ENCODE data around the gene ZSWIM1.
"Not testable (repeated sequence)": the region's sequence is repeated elsewhere in the genome, so short reads cannot be mapped to it uniquely, and the experiment has no call there.

The ZSWIM1 gene

DNA sequence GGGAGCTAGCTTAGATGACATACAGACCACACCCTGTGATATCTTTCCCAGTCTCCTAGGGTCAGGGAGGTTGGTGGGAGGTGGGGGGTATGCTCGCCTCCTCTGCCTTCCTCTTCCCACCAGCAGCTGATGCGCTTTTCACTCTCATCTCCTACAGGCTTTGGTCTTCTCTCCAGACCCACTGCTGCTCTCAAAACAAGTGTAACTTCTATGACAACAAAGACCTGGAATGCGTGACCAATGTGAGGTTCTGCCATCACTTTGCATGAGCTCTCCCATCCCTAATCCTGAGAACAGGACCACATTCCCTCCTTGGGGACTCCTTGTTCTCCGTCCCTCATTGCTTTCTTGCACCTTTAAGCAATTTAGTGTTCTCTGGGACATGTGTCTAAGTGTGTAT is 12.8 kb downstream of the ZSWIM1 start:
- H3K4me3 ChIP-seq (ENCODE audit: low read length), result no peak overlapping the region
- no peaks in the 10 kb centered on the region for H3K9me3 ChIP-seq (ENCODE audit: control insufficient read depth, low read length)
- H3K4me1 ChIP-seq (ENCODE audit: control insufficient read depth, insufficient read depth, low read length), result peaks cover 12% of the 10 kb centered on the region
- H3K27me3 ChIP-seq (ENCODE audit: control insufficient read depth, insufficient read depth, low read length), result no peaks in the 10 kb centered on the region
- H3K9ac ChIP-seq (ENCODE audit: low read length), result no peak overlapping the region
- peaks cover 12% of the 10 kb centered on the region for H3K36me3 ChIP-seq (ENCODE audit: control insufficient read depth, insufficient read depth, low read length)

DNA sequence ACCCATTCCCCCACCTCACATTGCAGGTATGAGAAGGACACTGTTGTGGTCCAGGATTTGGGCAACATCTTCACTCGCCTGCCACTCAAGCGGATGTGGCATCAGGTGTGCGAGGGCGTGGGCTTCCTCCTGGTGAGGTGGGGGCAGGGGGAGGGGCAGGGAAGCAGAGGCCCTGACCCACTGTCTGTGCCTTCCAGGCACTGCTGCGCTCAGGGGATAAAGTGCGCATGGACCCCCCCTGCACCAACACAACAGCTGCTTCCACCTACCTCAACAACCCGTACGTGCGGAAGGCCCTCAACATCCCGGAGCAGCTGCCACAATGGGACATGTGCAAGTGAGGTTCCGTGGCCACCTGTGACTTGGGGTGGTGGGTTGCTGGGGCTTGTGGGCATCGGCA is 13.8 kb downstream of the ZSWIM1 start:
- Histone ChIP-seq H3K4me1 (ENCODE audit: control insufficient read depth, insufficient read depth, low read length) (peaks cover 12% of the 10 kb centered on the region), H3K4me3 (ENCODE audit: low read length) (no peak overlapping the region), H3K9ac (ENCODE audit: low read length) (no peak overlapping the region), H3K36me3 (ENCODE audit: control insufficient read depth, insufficient read depth, low read length) (peaks cover 12% of the 10 kb centered on the region), H3K27me3 (ENCODE audit: control insufficient read depth, insufficient read depth, low read length) (no peaks in the 10 kb centered on the region), H3K9me3 (ENCODE audit: control insufficient read depth, low read length) (no peaks in the 10 kb centered on the region)

DNA sequence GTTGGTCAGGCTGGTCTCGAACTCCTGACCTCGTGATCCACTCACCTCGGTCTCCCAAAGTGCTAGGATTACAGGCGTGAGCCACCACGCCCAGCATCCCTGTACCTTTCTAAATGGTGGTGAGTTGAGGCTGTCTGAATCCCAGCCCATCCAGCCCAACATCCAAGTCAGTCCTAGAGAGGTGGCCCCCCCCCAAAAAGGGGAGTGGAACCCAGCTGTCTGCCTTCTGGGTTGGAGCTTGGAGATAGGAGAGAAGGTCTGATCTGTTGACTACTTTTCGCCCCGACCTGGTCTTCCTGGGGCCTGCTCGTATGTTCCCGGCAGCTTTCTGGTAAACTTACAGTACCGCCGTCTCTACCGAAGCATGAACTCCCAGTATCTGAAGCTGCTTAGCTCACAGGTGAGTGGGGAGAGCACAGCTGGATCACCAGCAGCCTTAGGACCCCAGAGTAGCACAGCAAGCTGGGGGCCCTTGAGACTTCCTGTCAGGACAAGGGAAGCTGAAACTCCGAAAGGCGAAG is 15.7 kb downstream of the ZSWIM1 start:
- no peak overlapping the region for H3K4me3 ChIP-seq (ENCODE audit: low read length)
- no peaks in the 10 kb centered on the region for H3K9me3 ChIP-seq (ENCODE audit: control insufficient read depth, low read length)
- H3K9ac ChIP-seq (ENCODE audit: low read length), result no peak overlapping the region
- no peaks in the 10 kb centered on the region for H3K27me3 ChIP-seq (ENCODE audit: control insufficient read depth, insufficient read depth, low read length)
- H3K4me1 ChIP-seq (ENCODE audit: control insufficient read depth, insufficient read depth, low read length), result peaks cover 10% of the 10 kb centered on the region
- H3K36me3 ChIP-seq (ENCODE audit: control insufficient read depth, insufficient read depth, low read length), result peaks cover 12% of the 10 kb centered on the region

DNA sequence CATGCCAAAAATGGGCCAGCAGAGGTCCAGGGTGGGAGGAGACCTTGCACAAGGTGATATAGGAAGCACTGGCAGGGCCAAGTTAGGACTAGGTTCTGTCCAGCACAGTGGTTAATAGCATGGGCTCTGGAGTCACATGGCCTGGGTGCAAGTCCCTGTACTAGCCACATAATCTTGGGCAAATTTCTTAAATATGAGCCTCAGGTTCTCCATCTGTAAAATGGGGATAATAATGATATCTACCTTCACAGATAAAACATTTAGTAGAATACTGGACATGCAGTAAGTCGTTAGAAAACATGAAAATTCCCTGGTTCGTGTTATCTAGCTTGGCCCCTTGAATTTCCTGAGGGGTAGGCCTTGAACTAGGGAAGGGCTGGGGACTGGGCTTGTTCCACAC is 16.3 kb downstream of the ZSWIM1 start:
- no peak overlapping the region for H3K9ac ChIP-seq (ENCODE audit: low read length)
- peaks cover 4% of the 10 kb centered on the region for H3K4me1 ChIP-seq (ENCODE audit: control insufficient read depth, insufficient read depth, low read length)
- H3K36me3 ChIP-seq (ENCODE audit: control insufficient read depth, insufficient read depth, low read length), result peaks cover 12% of the 10 kb centered on the region
- H3K27me3 ChIP-seq (ENCODE audit: control insufficient read depth, insufficient read depth, low read length), result no peaks in the 10 kb centered on the region
- no peak overlapping the region for H3K4me3 ChIP-seq (ENCODE audit: low read length)
- H3K9me3 ChIP-seq (ENCODE audit: control insufficient read depth, low read length), result no peaks in the 10 kb centered on the region

DNA sequence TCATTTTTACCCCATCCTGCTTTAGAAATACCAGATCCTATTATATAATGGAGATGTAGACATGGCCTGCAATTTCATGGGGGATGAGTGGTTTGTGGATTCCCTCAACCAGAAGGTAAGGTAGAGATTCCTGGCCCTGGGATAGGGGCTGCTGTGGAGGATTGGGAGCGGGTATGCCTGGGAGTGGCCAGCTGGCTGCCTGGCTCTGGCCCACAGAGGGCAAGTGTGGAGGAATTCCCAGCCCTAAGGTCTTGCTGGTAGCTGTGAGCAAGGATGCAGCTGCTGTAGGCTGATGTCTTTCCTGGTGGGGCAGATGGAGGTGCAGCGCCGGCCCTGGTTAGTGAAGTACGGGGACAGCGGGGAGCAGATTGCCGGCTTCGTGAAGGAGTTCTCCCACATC is 16.7 kb downstream of the ZSWIM1 start:
- Histone ChIP-seq H3K36me3 (ENCODE audit: control insufficient read depth, insufficient read depth, low read length) (peaks cover 12% of the 10 kb centered on the region), H3K9me3 (ENCODE audit: control insufficient read depth, low read length) (no peaks in the 10 kb centered on the region), H3K9ac (ENCODE audit: low read length) (no peak overlapping the region), H3K4me3 (ENCODE audit: low read length) (no peak overlapping the region), H3K4me1 (ENCODE audit: control insufficient read depth, insufficient read depth, low read length) (peaks cover under 1% of the 10 kb centered on the region), H3K27me3 (ENCODE audit: control insufficient read depth, insufficient read depth, low read length) (no peaks in the 10 kb centered on the region)

DNA sequence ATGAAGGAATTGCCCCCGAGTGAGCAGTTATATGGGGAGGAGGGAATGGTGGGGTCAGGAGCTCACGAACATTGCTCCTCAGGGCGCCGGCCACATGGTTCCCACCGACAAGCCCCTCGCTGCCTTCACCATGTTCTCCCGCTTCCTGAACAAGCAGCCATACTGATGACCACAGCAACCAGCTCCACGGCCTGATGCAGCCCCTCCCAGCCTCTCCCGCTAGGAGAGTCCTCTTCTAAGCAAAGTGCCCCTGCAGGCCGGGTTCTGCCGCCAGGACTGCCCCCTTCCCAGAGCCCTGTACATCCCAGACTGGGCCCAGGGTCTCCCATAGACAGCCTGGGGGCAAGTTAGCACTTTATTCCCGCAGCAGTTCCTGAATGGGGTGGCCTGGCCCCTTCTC is 17.3 kb downstream of the ZSWIM1 start:
- Histone ChIP-seq H3K4me1 (ENCODE audit: control insufficient read depth, insufficient read depth, low read length) (no peaks in the 10 kb centered on the region), H3K9ac (ENCODE audit: low read length) (no peak overlapping the region), H3K4me3 (ENCODE audit: low read length) (no peak overlapping the region), H3K9me3 (ENCODE audit: control insufficient read depth, low read length) (no peaks in the 10 kb centered on the region), H3K27me3 (ENCODE audit: control insufficient read depth, insufficient read depth, low read length) (no peaks in the 10 kb centered on the region), H3K36me3 (ENCODE audit: control insufficient read depth, insufficient read depth, low read length) (peaks cover 12% of the 10 kb centered on the region)

DNA sequence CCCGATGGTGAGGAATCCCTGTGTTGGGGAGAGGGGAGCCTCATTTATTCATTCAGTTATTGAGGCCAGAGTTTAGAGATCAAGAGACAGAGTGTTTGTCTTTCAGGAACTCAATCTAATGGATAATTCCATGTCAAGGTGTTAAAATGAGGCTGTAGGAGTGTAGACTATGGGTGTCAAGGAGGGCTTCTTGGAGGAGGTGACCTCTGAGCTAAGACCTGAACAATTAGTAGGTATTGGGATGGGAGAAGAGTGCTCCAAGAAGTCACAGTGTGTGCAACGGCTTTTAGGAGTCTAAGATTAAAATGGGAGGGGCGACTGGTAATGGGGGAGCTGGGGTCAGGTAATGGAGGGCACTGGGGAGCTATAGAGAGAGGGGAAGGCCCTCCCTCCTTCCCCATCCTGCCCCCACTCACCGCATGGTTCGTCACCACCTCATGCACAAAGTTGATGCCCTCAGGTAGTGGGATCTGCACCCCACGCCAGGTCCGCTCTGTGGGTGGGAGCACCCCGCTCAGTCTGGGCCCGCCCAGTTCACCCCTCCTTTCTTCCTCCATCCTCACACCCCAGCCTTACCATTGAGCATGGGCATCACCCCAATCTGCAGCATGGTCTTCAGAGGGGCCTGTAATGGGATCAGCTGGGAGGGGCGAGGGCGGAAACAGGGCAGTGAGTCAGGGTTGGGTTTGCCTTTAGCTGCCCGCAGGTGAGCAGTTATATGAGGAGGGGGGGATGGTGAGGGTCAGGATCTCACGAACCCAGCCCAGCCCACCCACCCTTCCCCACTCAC is 18.2 kb downstream of the ZSWIM1 start:
- Histone ChIP-seq H3K4me3 (ENCODE audit: low read length) (no peak overlapping the region), H3K4me1 (ENCODE audit: control insufficient read depth, insufficient read depth, low read length) (no peaks in the 10 kb centered on the region), H3K27me3 (ENCODE audit: control insufficient read depth, insufficient read depth, low read length) (no peaks in the 10 kb centered on the region), H3K36me3 (ENCODE audit: control insufficient read depth, insufficient read depth, low read length) (peaks cover 9% of the 10 kb centered on the region), H3K9me3 (ENCODE audit: control insufficient read depth, low read length) (no peaks in the 10 kb centered on the region), H3K9ac (ENCODE audit: low read length) (no peak overlapping the region)

DNA sequence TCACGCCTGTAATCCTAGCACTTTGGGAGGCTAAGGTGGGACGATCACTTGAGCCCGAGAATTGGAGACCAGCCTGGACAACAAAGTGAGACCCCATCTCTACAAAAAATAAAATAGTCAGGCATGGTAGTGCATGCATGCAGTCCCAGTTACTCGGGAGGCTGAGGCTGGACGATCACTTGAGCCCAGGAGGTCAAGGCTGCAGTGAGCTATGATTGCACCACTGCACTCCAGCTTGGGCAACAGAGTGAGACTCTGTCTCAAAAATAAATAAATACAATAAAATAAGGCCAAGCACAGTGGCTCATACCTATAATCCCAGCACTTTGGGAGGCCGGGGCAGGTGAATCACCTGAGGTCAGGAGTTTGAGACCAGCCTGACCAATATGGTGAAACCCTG is 20.3 kb downstream of the ZSWIM1 start:
- not testable (repeated sequence) for H3K4me3 ChIP-seq (ENCODE audit: low read length); H3K36me3 ChIP-seq (ENCODE audit: control insufficient read depth, insufficient read depth, low read length); H3K9ac ChIP-seq (ENCODE audit: low read length); H3K27me3 ChIP-seq (ENCODE audit: control insufficient read depth, insufficient read depth, low read length); H3K9me3 ChIP-seq (ENCODE audit: control insufficient read depth, low read length); H3K4me1 ChIP-seq (ENCODE audit: control insufficient read depth, insufficient read depth, low read length)

DNA sequence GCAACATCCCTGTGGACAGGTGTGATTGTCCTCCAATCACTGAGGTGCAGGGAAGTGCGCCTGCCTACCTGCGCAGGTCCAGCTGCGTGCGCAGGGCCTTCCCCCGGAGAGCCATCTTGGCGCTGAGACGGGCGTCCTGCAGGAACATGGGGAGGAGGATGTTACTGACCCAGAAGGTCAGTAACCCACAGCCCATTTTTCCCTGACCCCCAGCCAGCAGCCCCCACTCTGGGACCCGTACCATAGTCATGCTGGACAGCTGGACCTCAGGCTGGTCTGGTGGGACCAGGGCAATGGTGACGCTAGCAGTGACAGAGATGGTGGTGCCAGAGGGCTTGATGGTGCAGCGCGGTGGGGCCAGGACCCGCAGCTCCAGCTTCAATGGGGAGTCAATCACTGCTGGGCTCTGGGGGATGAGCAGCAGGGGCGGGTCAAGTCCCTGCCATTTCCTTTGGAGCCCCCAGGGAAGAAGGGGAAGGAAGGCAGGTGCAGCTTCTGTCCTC is 21.2 kb downstream of the ZSWIM1 start:
- Histone ChIP-seq H3K27me3 (ENCODE audit: control insufficient read depth, insufficient read depth, low read length) (no peaks in the 10 kb centered on the region), H3K9ac (ENCODE audit: low read length) (no peak overlapping the region), H3K4me3 (ENCODE audit: low read length) (no peak overlapping the region), H3K36me3 (ENCODE audit: control insufficient read depth, insufficient read depth, low read length) (peaks cover under 1% of the 10 kb centered on the region), H3K4me1 (ENCODE audit: control insufficient read depth, insufficient read depth, low read length) (no peaks in the 10 kb centered on the region), H3K9me3 (ENCODE audit: control insufficient read depth, low read length) (no peaks in the 10 kb centered on the region)

DNA sequence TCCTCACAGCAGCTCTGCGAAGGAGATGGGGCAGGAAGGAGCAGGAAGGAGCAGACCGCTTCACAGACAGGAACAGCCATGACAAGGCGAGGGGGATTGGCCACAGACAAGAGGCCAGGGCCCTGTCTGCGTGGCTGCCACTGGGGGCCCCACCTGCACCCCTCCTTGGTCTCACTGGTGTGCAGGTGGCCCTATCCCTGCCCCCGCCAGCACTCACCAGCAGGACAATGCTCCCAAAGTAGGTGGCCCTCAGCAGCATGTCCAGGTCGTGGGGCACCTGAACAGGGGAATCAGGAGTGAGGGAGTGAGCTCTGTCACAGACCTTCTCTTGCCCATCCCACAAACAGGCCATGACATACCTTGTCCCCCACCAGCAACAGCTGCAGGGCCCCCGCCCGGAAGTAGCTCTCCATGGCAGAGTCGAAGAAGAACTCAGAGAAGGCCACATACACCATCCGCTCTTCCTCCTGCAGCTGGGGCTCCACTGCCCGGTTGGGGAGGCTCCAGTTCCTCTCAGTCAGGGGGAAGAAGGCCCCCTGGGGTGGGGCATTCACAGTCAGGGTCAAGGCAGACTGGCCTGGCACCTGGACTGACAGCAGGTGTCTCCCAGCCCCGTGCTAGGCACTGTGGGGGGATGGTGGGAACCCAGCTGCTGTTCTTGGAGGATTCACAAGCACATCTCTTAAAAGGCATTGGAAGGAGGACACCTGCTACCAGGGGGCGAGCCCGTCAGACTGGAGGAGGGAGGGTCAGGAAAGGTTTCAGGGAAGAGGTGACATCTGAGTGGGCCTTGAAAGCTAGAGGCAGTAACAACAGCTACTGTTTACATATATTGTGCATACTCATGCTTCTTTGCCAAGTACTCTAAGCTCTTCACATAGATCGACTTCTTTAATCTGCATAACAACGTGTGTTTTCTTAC is 23.8 kb downstream of the ZSWIM1 start:
- Histone ChIP-seq H3K27me3 (ENCODE audit: control insufficient read depth, insufficient read depth, low read length) (no peaks in the 10 kb centered on the region), H3K9ac (ENCODE audit: low read length) (no peak overlapping the region), H3K4me1 (ENCODE audit: control insufficient read depth, insufficient read depth, low read length) (no peaks in the 10 kb centered on the region), H3K4me3 (ENCODE audit: low read length) (no peak overlapping the region), H3K9me3 (ENCODE audit: control insufficient read depth, low read length) (no peaks in the 10 kb centered on the region), H3K36me3 (ENCODE audit: control insufficient read depth, insufficient read depth, low read length) (no peaks in the 10 kb centered on the region)

DNA sequence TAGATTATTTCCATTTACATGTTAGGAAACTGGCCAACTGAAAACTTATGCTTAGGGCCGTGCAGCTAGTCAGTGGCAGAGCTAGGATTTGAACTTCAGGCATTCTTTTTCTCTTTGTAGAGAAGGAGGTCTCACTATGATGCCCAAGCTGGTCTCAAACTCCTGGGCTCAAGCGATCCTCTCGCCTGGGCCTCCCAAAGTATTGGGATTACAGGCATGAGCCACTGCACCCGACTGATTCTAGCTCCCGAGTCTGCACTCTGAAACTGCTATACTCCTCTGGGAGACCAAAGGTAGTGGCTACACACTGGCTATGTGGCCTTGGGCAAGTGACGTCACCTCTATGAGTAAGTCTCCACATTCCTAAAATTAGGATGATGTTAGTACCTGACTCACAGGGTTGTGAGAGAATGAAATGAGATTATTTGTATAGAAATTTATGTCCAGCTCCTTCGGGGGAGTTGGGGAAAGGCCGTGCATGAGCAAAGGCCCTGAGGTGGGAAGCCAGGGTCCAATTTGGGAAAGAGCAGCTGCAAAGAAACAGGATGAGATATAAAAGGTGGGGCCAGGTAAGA is 24.6 kb downstream of the ZSWIM1 start:
- Histone ChIP-seq H3K36me3 (ENCODE audit: control insufficient read depth, insufficient read depth, low read length) (no peaks in the 10 kb centered on the region), H3K4me1 (ENCODE audit: control insufficient read depth, insufficient read depth, low read length) (no peaks in the 10 kb centered on the region), H3K9me3 (ENCODE audit: control insufficient read depth, low read length) (no peaks in the 10 kb centered on the region), H3K27me3 (ENCODE audit: control insufficient read depth, insufficient read depth, low read length) (no peaks in the 10 kb centered on the region), H3K4me3 (ENCODE audit: low read length) (no peak overlapping the region), H3K9ac (ENCODE audit: low read length) (no peak overlapping the region)

Data from mucosa of stomach (tissue), 1 donor.